HFFc6 (cell line): ENCODE data around the gene SULT1C4. TPM values are rescaled to one million over a fixed set of nuclear protein-coding genes. Genes with fewer than 3 reads are reported as not detected.
A peak's percentile ranks its signal among the peaks of the same experiment; 100 is the strongest.

ENCODE experiments used
- DNase-seq: peaks from one replicate; pipeline ENCODE4 v3.0.0-alpha.2; 2018
- H3K27ac Mint-ChIP-seq: 2 replicates; pipeline ENCODE4 v1.8.0; 2020; ENCODE audit warnings: mild to moderate bottlenecking, mixed read lengths
- H3K27me3 Mint-ChIP-seq: 2 replicates; pipeline ENCODE4 v1.8.0; 2021; ENCODE audit warnings: mild to moderate bottlenecking, moderate library complexity, mixed read lengths; ENCODE audit not compliant: insufficient read depth
- H3K36me3 Mint-ChIP-seq: 2 replicates; pipeline ENCODE4 v1.8.0; 2021; ENCODE audit warnings: low read depth, mixed read lengths
- H3K4me1 Mint-ChIP-seq: 2 replicates; pipeline ENCODE4 v1.8.0; 2020; ENCODE audit warnings: low read depth, mixed read lengths
- H3K4me3 Mint-ChIP-seq: 2 replicates; pipeline ENCODE4 v1.8.0; 2020; ENCODE audit warnings: mild to moderate bottlenecking, moderate library complexity, mixed read lengths
- H3K9me3 Mint-ChIP-seq: 2 replicates; pipeline ENCODE4 v1.8.0; 2020; ENCODE audit warnings: mild to moderate bottlenecking, mixed read lengths
- total RNA-seq, 6 experiments: library from RNA; stranded (reverse); fragmentation: NEBNext Ultra II Directional; extraction: Animal tissue kit (Norgen Biotek cat#: 25700); gene quantifications; 2 replicates in 1 of 6; 3 replicates in 5 of 6; pipeline ENCODE4 v1.2.3, GENCODE V29; 2021
- TF ChIP-seq, protein P1 (sequence below): fragments of 200-600 bp; sonication (generic); IDR thresholded peaks from 2 replicates; pipeline ENCODE4 v1.5.0; 2021; ENCODE audit warnings: antibody characterized with exemption, mild to moderate bottlenecking

Gene SULT1C4
- total RNA-seq, 6 experiments from 2014 or later: not detected

GRCh38 chr2:108392029-108392428, 14.3 kb downstream of the SULT1C4 start:
- TF ChIP-seq, protein P1, sequence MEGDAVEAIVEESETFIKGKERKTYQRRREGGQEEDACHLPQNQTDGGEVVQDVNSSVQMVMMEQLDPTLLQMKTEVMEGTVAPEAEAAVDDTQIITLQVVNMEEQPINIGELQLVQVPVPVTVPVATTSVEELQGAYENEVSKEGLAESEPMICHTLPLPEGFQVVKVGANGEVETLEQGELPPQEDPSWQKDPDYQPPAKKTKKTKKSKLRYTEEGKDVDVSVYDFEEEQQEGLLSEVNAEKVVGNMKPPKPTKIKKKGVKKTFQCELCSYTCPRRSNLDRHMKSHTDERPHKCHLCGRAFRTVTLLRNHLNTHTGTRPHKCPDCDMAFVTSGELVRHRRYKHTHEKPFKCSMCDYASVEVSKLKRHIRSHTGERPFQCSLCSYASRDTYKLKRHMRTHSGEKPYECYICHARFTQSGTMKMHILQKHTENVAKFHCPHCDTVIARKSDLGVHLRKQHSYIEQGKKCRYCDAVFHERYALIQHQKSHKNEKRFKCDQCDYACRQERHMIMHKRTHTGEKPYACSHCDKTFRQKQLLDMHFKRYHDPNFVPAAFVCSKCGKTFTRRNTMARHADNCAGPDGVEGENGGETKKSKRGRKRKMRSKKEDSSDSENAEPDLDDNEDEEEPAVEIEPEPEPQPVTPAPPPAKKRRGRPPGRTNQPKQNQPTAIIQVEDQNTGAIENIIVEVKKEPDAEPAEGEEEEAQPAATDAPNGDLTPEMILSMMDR: no peak
- peaks cover 5% of the 10 kb centered on the region; the same call in 1 of the 2 replicates for H3K36me3 Mint-ChIP-seq
- H3K9me3 Mint-ChIP-seq: peaks cover 11% of the 10 kb centered on the region
- H3K27ac Mint-ChIP-seq: no peak overlapping the region
- H3K4me3 Mint-ChIP-seq: no peak overlapping the region
- H3K27me3 Mint-ChIP-seq: no peaks in the 10 kb centered on the region
- peaks cover 28% of the 10 kb centered on the region for H3K4me1 Mint-ChIP-seq
- DNase-seq: no peak

DNA sequence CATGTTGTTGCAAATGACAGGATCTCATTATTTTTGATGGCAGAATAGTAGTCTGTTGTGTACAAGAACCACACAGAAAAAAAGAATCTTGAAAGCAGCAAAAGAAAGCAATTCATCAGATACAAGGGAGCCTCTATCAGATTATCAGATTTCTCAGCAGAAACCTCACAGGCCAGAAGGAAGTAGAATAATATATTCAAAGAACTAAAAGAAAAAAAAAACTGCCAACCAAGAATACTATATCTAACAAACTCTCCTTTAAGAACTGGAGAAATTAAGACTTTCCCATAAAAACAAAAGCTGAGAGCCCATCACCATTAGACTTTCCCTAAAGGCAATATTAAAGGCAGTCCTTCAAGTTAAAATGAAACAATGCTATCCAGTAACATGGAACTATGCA, 15.4 kb downstream of the SULT1C4 start:
- TF ChIP-seq, protein P1: no peak
- peaks cover 11% of the 10 kb centered on the region for H3K9me3 Mint-ChIP-seq
- H3K4me3 Mint-ChIP-seq: no peak overlapping the region
- H3K36me3 Mint-ChIP-seq: peaks cover 5% of the 10 kb centered on the region; the same call in 1 of the 2 replicates
- no peak for DNase-seq
- H3K4me1 Mint-ChIP-seq: peaks cover 20% of the 10 kb centered on the region
- H3K27me3 Mint-ChIP-seq: no peaks in the 10 kb centered on the region; the same call in 1 of the 2 replicates
- no peak overlapping the region for H3K27ac Mint-ChIP-seq

DNA sequence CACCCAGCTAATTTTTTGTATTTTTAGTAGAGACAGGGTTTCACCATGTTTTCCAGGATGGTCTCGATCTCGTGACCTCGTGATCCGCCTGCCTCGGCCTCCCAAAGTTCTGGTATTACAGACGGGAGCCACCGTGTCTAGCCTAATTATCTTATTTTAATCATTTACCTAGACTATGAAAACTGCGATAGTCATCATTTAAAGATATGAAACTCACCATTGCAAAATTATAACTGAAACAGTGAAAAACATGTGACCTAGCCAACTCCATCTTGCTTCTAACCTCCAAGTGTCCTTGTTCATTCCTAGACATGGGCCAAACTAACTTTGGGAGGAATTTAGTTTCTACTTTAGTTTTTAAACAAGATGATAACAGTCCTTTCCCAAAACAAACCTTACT, 17.4 kb downstream of the SULT1C4 start:
- Mint-ChIP-seq H3K4me1 (peaks cover 12% of the 10 kb centered on the region), H3K9me3 (peaks cover 23% of the 10 kb centered on the region), H3K4me3 (no peak overlapping the region), H3K36me3 (peaks cover 20% of the 10 kb centered on the region), H3K27me3 (no peaks in the 10 kb centered on the region; the same call in 1 of the 2 replicates), H3K27ac (no peak overlapping the region)
- TF ChIP-seq, protein P1: no peak
- DNase-seq: no peak

- no peaks in the 10 kb centered on the region; the same call in 1 of the 2 replicates for H3K27me3 Mint-ChIP-seq
- no peak overlapping the region for H3K27ac Mint-ChIP-seq
- H3K9me3 Mint-ChIP-seq: peaks cover 23% of the 10 kb centered on the region
- H3K4me3 Mint-ChIP-seq: no peak overlapping the region
- TF ChIP-seq, protein P1: peak; percentile 73
- peak; percentile 52 for DNase-seq
- H3K4me1 Mint-ChIP-seq: peaks cover 12% of the 10 kb centered on the region
- peaks cover 20% of the 10 kb centered on the region for H3K36me3 Mint-ChIP-seq
Observed at GRCh38 chr2:108396845-108397244, 19.1 kb downstream of the SULT1C4 start.

- Mint-ChIP-seq H3K9me3 (peaks cover 21% of the 10 kb centered on the region), H3K36me3 (peaks cover 17% of the 10 kb centered on the region), H3K4me3 (no peak overlapping the region), H3K4me1 (peaks cover 29% of the 10 kb centered on the region), H3K27ac (no peak overlapping the region), H3K27me3 (peaks cover 3% of the 10 kb centered on the region)
- DNase-seq: no peak
- TF ChIP-seq, protein P1: no peak
Observed at GRCh38 chr2:108399479-108399878, 21.7 kb downstream of the SULT1C4 start.

- H3K9me3 Mint-ChIP-seq: peaks cover 37% of the 10 kb centered on the region
- no peak overlapping the region for H3K27ac Mint-ChIP-seq
- peaks cover 34% of the 10 kb centered on the region for H3K36me3 Mint-ChIP-seq
Observed at GRCh38 chr2:108401800-108402199, 24.0 kb downstream of the SULT1C4 start.

More at GRCh38 chr2:108401800-108402199, 24.0 kb downstream of the SULT1C4 start:
- TF ChIP-seq, protein P1: no peak
- Mint-ChIP-seq H3K27me3 (peaks cover 3% of the 10 kb centered on the region), H3K4me3 (no peak overlapping the region), H3K4me1 (peaks cover 29% of the 10 kb centered on the region)
- DNase-seq: no peak
